Measurements from ENCODE around the gene IGFBP2.

Gene IGFBP2

GRCh38 chr2:216603884-216604245 is 29.4 kb upstream of the IGFBP2 start:
- peak; percentile 52; the same call in 2 of the 3 replicates for ATAC-seq (ENCODE audit: low read depth)
- Histone ChIP-seq H3K4me1 (ENCODE audit: insufficient read depth, poor library complexity, severe bottlenecking) (peaks cover 20% of the 10 kb centered on the region), H3K27me3 (ENCODE audit: insufficient read depth, poor library complexity, severe bottlenecking) (no peaks in the 10 kb centered on the region), H3K36me3 (ENCODE audit: low read depth) (no peaks in the 10 kb centered on the region), H3K27ac (ENCODE audit: poor library complexity, severe bottlenecking) (peak overlapping the region; percentile 3), H3K9me3 (ENCODE audit: severe bottlenecking) (no peaks in the 10 kb centered on the region), H3K4me3 (ENCODE audit: severe bottlenecking) (no peak overlapping the region)
- TF ChIP-seq CTCF (IDR thresholded peaks at IDR 0.05; ENCODE audit: poor library complexity, severe bottlenecking): no peak
- no peak for DNase-seq (ENCODE audit: low spot score)

- H3K27ac ChIP-seq (ENCODE audit: poor library complexity, severe bottlenecking): no peak overlapping the region
- no peaks in the 10 kb centered on the region for H3K27me3 ChIP-seq (ENCODE audit: insufficient read depth, poor library complexity, severe bottlenecking)
- ATAC-seq (ENCODE audit: low read depth) (no peak), DNase-seq (ENCODE audit: low spot score) (no peak)
- no peak for TF ChIP-seq CTCF (IDR thresholded peaks at IDR 0.05; ENCODE audit: poor library complexity, severe bottlenecking)
- no peak overlapping the region for H3K4me3 ChIP-seq (ENCODE audit: severe bottlenecking)
- peaks cover 20% of the 10 kb centered on the region for H3K4me1 ChIP-seq (ENCODE audit: insufficient read depth, poor library complexity, severe bottlenecking)
- H3K9me3 ChIP-seq (ENCODE audit: severe bottlenecking): no peaks in the 10 kb centered on the region
- H3K36me3 ChIP-seq (ENCODE audit: low read depth): no peaks in the 10 kb centered on the region
These were observed 28.8 kb upstream of the IGFBP2 start for GRCh38 chr2:216604458-216604857.

- Histone ChIP-seq H3K4me3 (ENCODE audit: severe bottlenecking) (no peak overlapping the region), H3K36me3 (ENCODE audit: low read depth) (no peaks in the 10 kb centered on the region), H3K4me1 (ENCODE audit: insufficient read depth, poor library complexity, severe bottlenecking) (peaks cover 20% of the 10 kb centered on the region), H3K27me3 (ENCODE audit: insufficient read depth, poor library complexity, severe bottlenecking) (no peaks in the 10 kb centered on the region), H3K9me3 (ENCODE audit: severe bottlenecking) (no peaks in the 10 kb centered on the region), H3K27ac (ENCODE audit: poor library complexity, severe bottlenecking) (no peak overlapping the region)
- ATAC-seq (ENCODE audit: low read depth) (no peak), DNase-seq (ENCODE audit: low spot score) (no peak)
- TF ChIP-seq CTCF (IDR thresholded peaks at IDR 0.05; ENCODE audit: poor library complexity, severe bottlenecking): no peak
These were observed 26.5 kb upstream of the IGFBP2 start for GRCh38 chr2:216606551-216607276.

GRCh38 chr2:216607277-216607560 is 26.0 kb upstream of the IGFBP2 start:
- no peak for DNase-seq (ENCODE audit: low spot score)
- no peak for TF ChIP-seq CTCF (IDR thresholded peaks at IDR 0.05; ENCODE audit: poor library complexity, severe bottlenecking)
- Histone ChIP-seq H3K4me1 (ENCODE audit: insufficient read depth, poor library complexity, severe bottlenecking) (peaks cover 20% of the 10 kb centered on the region), H3K9me3 (ENCODE audit: severe bottlenecking) (no peaks in the 10 kb centered on the region), H3K27me3 (ENCODE audit: insufficient read depth, poor library complexity, severe bottlenecking) (no peaks in the 10 kb centered on the region), H3K4me3 (ENCODE audit: severe bottlenecking) (no peak overlapping the region), H3K36me3 (ENCODE audit: low read depth) (no peaks in the 10 kb centered on the region), H3K27ac (ENCODE audit: poor library complexity, severe bottlenecking) (no peak overlapping the region)
- no peak for ATAC-seq (ENCODE audit: low read depth)

GRCh38 chr2:216608525-216608924 is 24.7 kb upstream of the IGFBP2 start:
- H3K4me1 ChIP-seq (ENCODE audit: insufficient read depth, poor library complexity, severe bottlenecking): peaks cover 10% of the 10 kb centered on the region
- H3K4me3 ChIP-seq (ENCODE audit: severe bottlenecking): no peak overlapping the region
- TF ChIP-seq CTCF (IDR thresholded peaks at IDR 0.05; ENCODE audit: poor library complexity, severe bottlenecking): no peak
- H3K9me3 ChIP-seq (ENCODE audit: severe bottlenecking): no peaks in the 10 kb centered on the region
- no peak for DNase-seq (ENCODE audit: low spot score)
- no peak for ATAC-seq (ENCODE audit: low read depth)
- no peak overlapping the region for H3K27ac ChIP-seq (ENCODE audit: poor library complexity, severe bottlenecking)
- no peaks in the 10 kb centered on the region for H3K27me3 ChIP-seq (ENCODE audit: insufficient read depth, poor library complexity, severe bottlenecking)
- no peaks in the 10 kb centered on the region for H3K36me3 ChIP-seq (ENCODE audit: low read depth)
